RWPE2 (cell line): ENCODE data around the gene RING1.
"Not testable (repeated sequence)": the region's sequence is repeated elsewhere in the genome, so short reads cannot be mapped to it uniquely, and the experiment has no call there.

Experiments
- ATAC-seq: fragments of 200-7000 bp; cut with Tn5 transposase; 3 replicates; pipeline ENCODE4 v1.9.1; 2021; ENCODE audit warnings: low read depth
- DNase-seq: peaks from one replicate; pipeline ENCODE4 v3.0.0-alpha.2; 2020; ENCODE audit warnings: low spot score
- H3K27ac ChIP-seq: fragments of 450-650 bp; 2 replicates; pipeline ENCODE4 v1.5.1; 2017; ENCODE audit warnings: mild to moderate bottlenecking; ENCODE audit not compliant: poor library complexity, severe bottlenecking
- H3K27me3 ChIP-seq: fragments of 250-450 bp; sonication (Bioruptor Pico); 2 replicates; pipeline ENCODE4 v1.5.1; 2021; ENCODE audit warnings: mild to moderate bottlenecking, moderate library complexity; ENCODE audit not compliant: insufficient read depth, poor library complexity, severe bottlenecking
- H3K36me3 ChIP-seq: fragments of 250-450 bp; sonication (Bioruptor Pico); 2 replicates; pipeline ENCODE4 v1.5.1; 2020; ENCODE audit warnings: low read depth, mild to moderate bottlenecking, moderate library complexity
- H3K4me1 ChIP-seq: fragments of 250-450 bp; sonication (Bioruptor Pico); 2 replicates; pipeline ENCODE4 v1.5.1; 2021; ENCODE audit warnings: mild to moderate bottlenecking, moderate library complexity; ENCODE audit not compliant: insufficient read depth, poor library complexity, severe bottlenecking
- H3K4me3 ChIP-seq: fragments of 250-450 bp; sonication (Bioruptor Pico); 2 replicates; pipeline ENCODE4 v1.5.1; 2021; ENCODE audit warnings: mild to moderate bottlenecking, moderate library complexity; ENCODE audit not compliant: severe bottlenecking
- H3K9me3 ChIP-seq: fragments of 250-450 bp; sonication (Bioruptor Pico); 2 replicates; pipeline ENCODE4 v1.5.1; 2021; ENCODE audit warnings: mild to moderate bottlenecking, moderate library complexity; ENCODE audit not compliant: severe bottlenecking
- CTCF ChIP-seq: fragments of 450-650 bp; IDR thresholded peaks from one replicate; pipeline ENCODE4 v1.5.1; 2017; ENCODE audit warnings: mild to moderate bottlenecking, moderate library complexity; ENCODE audit not compliant: poor library complexity, severe bottlenecking

RING1 gene

GRCh38 chr6:33215271-33216116, 7.2 kb downstream of the RING1 start:
- Histone ChIP-seq H3K27me3 (no peaks in the 10 kb centered on the region), H3K27ac (no peak overlapping the region), H3K36me3 (peaks cover 3% of the 10 kb centered on the region; the same call in 1 of the 2 replicates), H3K4me3 (no peak overlapping the region), H3K9me3 (no peaks in the 10 kb centered on the region), H3K4me1 (peaks cover 7% of the 10 kb centered on the region)
- ATAC-seq (no peak), DNase-seq (no peak)
- TF ChIP-seq CTCF = no peak

- Histone ChIP-seq H3K4me3 (no peak overlapping the region), H3K27ac (no peak overlapping the region), H3K27me3 (no peaks in the 10 kb centered on the region)
These were observed 7.9 kb downstream of the RING1 start for GRCh38 chr6:33216117-33216649.

GRCh38 chr6:33217246-33217645, 8.9 kb downstream of the RING1 start:
- Histone ChIP-seq H3K9me3 (no peaks in the 10 kb centered on the region), H3K4me3 (no peak overlapping the region), H3K36me3 (no peaks in the 10 kb centered on the region), H3K4me1 (peaks cover 7% of the 10 kb centered on the region), H3K27ac (no peak overlapping the region), H3K27me3 (no peaks in the 10 kb centered on the region)
- peak; percentile 19 for DNase-seq
- ATAC-seq = no peak; the same call in 2 of the 3 replicates
- no peak for TF ChIP-seq CTCF

More at GRCh38 chr6:33216117-33216649, 7.9 kb downstream of the RING1 start:
- ATAC-seq (no peak), DNase-seq (no peak)
- H3K4me1 ChIP-seq = peaks cover 7% of the 10 kb centered on the region
- no peaks in the 10 kb centered on the region for H3K9me3 ChIP-seq
- no peaks in the 10 kb centered on the region for H3K36me3 ChIP-seq
- no peak for TF ChIP-seq CTCF

GRCh38 chr6:33217681-33218080, 9.4 kb downstream of the RING1 start:
- Histone ChIP-seq H3K27me3 (no peaks in the 10 kb centered on the region), H3K4me1 (peaks cover 7% of the 10 kb centered on the region), H3K4me3 (no peak overlapping the region), H3K36me3 (no peaks in the 10 kb centered on the region), H3K9me3 (no peaks in the 10 kb centered on the region), H3K27ac (no peak overlapping the region)
- no peak for DNase-seq
- ATAC-seq = no peak
- TF ChIP-seq CTCF = no peak

GRCh38 chr6:33226503-33227120, 18.3 kb downstream of the RING1 start:
- H3K4me3 ChIP-seq, H3K36me3 ChIP-seq, H3K27ac ChIP-seq, DNase-seq, ATAC-seq, H3K27me3 ChIP-seq, H3K9me3 ChIP-seq, H3K4me1 ChIP-seq: not testable (repeated sequence)
